ENCODE data around the gene TRAF2. TPM values are rescaled to one million over a fixed set of nuclear protein-coding genes. Genes with fewer than 3 reads are reported as not detected.
A peak's percentile ranks its signal among the peaks of the same experiment; 100 is the strongest.

TRAF2 gene
- total and polyA plus RNA-seq, 2 of the 4 experiments (the other 2 are of a cell fraction), result 6.6 to 12.0 TPM

GRCh38 chr9:136956604-136957003 lies 70.3 kb downstream of the TRAF2 start:
- WGBS, 2 experiments (ENCODE audit: extremely low coverage in 2 of 2, insufficient read length in 1 of 2), result 74 to 100% methylated on average over 2 to 3 of the region's 4 CpGs
- H3K27ac ChIP-seq (ENCODE audit: insufficient read depth, low read length), result no peak overlapping the region
- no peak overlapping the region for H2BK15ac ChIP-seq (ENCODE audit: low read depth, low read length)
- no peaks in the 10 kb centered on the region for H3K9me1 ChIP-seq (ENCODE audit: insufficient read depth, low read length)
- POLR2A ChIA-PET (ENCODE audit: unreplicated experiment), result no interaction called here
- H2BK20ac ChIP-seq (ENCODE audit: low read depth, low read length), result no peak overlapping the region
- H3K14ac ChIP-seq (replicated peaks; ENCODE audit: low read depth, low read length), result no peak overlapping the region
- no peaks in the 10 kb centered on the region for H4K20me1 ChIP-seq (ENCODE audit: insufficient read depth, low read length)
- H3K4ac ChIP-seq (ENCODE audit: low read depth, low read length), result no peak overlapping the region
- no peak for ATAC-seq (ENCODE audit: low read depth)
- H2BK5ac ChIP-seq (ENCODE audit: low read depth, low read length, poor library complexity, severe bottlenecking), result peak overlapping the region; percentile 33
- no peaks in the 10 kb centered on the region for H3K79me1 ChIP-seq (ENCODE audit: low read depth in 1 of 2, low read length in 2 of 2)
- no peak overlapping the region for H3K4me2 ChIP-seq (ENCODE audit: low read depth, low read length)
- H2AK5ac ChIP-seq (ENCODE audit: low read depth, low read length), result no peak overlapping the region
- H3K4me1 ChIP-seq (ENCODE audit: control insufficient read depth, insufficient read depth, low read length), result no peaks in the 10 kb centered on the region
- no peak overlapping the region for H3K56ac ChIP-seq (ENCODE audit: extremely low read depth, insufficient read depth, low read length)
- no peak overlapping the region for H4K5ac ChIP-seq (ENCODE audit: low read depth, low read length)
- H3K9ac ChIP-seq (ENCODE audit: low read depth, low read length), result no peak overlapping the region
- H3K27me3 ChIP-seq (ENCODE audit: control insufficient read depth, insufficient read depth, low read length), result peaks cover 25% of the 10 kb centered on the region
- CTCF ChIA-PET, result no interaction called here
- TF ChIP-seq CHD1 (IDR thresholded peaks at IDR 0.05; ENCODE audit: low read depth, low read length), result no peak
- intact Hi-C loops (cut with micrococcal nuclease), result no loop called here
- no peak overlapping the region for H3K23ac ChIP-seq (ENCODE audit: low read depth, low read length)
- in situ Hi-C loops (cut with MboI; ENCODE audit: low sequenced_read_pairs), result no loop called here
- dilution Hi-C loops (cut with HindIII; ENCODE audit: low sequenced_read_pairs, unreplicated experiment), result no loop called here
- no peak overlapping the region for H4K91ac ChIP-seq (ENCODE audit: insufficient read depth, low read depth, low read length)
- no peak overlapping the region for H2AK9ac ChIP-seq (replicated peaks; ENCODE audit: low read depth, low read length, poor library complexity)
- BruUV-seq (replicated peaks), result no TSS peak
- no peaks in the 10 kb centered on the region for H3K36me3 ChIP-seq (ENCODE audit: control insufficient read depth, insufficient read depth, low read length)
- peak overlapping the region; percentile 21 for H2AFZ ChIP-seq (replicated peaks; ENCODE audit: low read length, poor library complexity)
- no peak overlapping the region for H3K18ac ChIP-seq (ENCODE audit: low read depth, low read length)
- no peak overlapping the region for H4K8ac ChIP-seq (ENCODE audit: low read depth in 2 of 2, low read length in 2 of 2)
- H3K9me3 ChIP-seq (ENCODE audit: control insufficient read depth, insufficient read depth, low read length), result peaks cover 3% of the 10 kb centered on the region
- H2BK120ac ChIP-seq (ENCODE audit: low read depth, low read length), result no peak overlapping the region
- no peak overlapping the region for H3K4me3 ChIP-seq (ENCODE audit: insufficient read depth, low read depth, low read length)
- no peak for DNase-seq
